Thyroid gland (tissue), 4 donors: ENCODE data around the gene BCDIN3D. TPM values are rescaled to one million over a fixed set of nuclear protein-coding genes. Genes with fewer than 3 reads are reported as not detected.

Experiments used
- DNase-seq, 2 donors: peaks; one replicate each; pipeline ENCODE4 v3.0.0-alpha.2; 2019
- H3K27ac ChIP-seq, 3 donors: fragments of 200-600 bp; sonication (generic); 1 replicate in 2 of 3; 2 replicates in 1 of 3; pipeline ENCODE4 v1.5.1; 2016 to 2019; ENCODE audit warnings: mild to moderate bottlenecking in 1 of 3, moderate library complexity in 1 of 3
- H3K27me3 ChIP-seq: fragments of 200-600 bp; sonication (generic); one replicate; pipeline ENCODE4 v1.5.1; 2019
- H3K36me3 ChIP-seq, 2 donors: fragments of 200-600 bp; sonication (generic); one replicate each; pipeline ENCODE4 v1.5.1; 2016 to 2019
- H3K4me1 ChIP-seq, 2 donors: fragments of 200-600 bp; sonication (generic); one replicate each; pipeline ENCODE4 v1.5.1; 2017 to 2019
- H3K4me3 ChIP-seq, 3 donors: fragments of 200-600 bp; sonication (generic); replicated peaks in 1 of 3; 1 replicate in 2 of 3; 2 replicates in 1 of 3; pipeline ENCODE4 v1.5.1; 2016; ENCODE audit warnings: mild to moderate bottlenecking in 1 of 3
- H3K9me3 ChIP-seq: fragments of 200-600 bp; sonication (generic); one replicate; pipeline ENCODE4 v1.5.1; 2017
- CTCF ChIP-seq, 6 experiments: fragments of 200-600 bp in 3 of 6; fragments of 450-650 bp in 3 of 6; sonication (generic) in 3 of 6; IDR thresholded peaks; one replicate each; pipeline ENCODE4 v1.5.1; 2016 to 2019; ENCODE audit warnings: antibody characterized with exemption in 6 of 6, mild to moderate bottlenecking in 2 of 6, inconsistent platforms in 1 of 6, moderate library complexity in 1 of 6
- POLR2A ChIP-seq, 2 donors: fragments of 450-650 bp; IDR thresholded peaks; one replicate each; pipeline ENCODE4 v1.6.1; 2017; ENCODE audit warnings: antibody characterized with exemption in 2 of 2, mild to moderate bottlenecking in 2 of 2, moderate library complexity in 1 of 2
- WGBS, 2 donors: methylation state at CpG; one replicate each; pipeline ENCODE4 v1.1.5; 2017; 5-methylcytosine and 5-hydroxymethylcytosine counted together
- intact Hi-C: fragments of 100-400 bp; cut with DNase I; formaldehyde crosslinking; loops from one replicate; pipeline ENCODE4 v1.15.1; 2023
- total RNA-seq, 4 donors: library from RNA; depleted of rRNA; stranded (reverse); fragments of >200 nt; gene quantifications; one replicate each; pipeline ENCODE4 v1.2.3, GENCODE V29; 2016

The BCDIN3D gene
- total RNA-seq, 4 donors from 2014 or later: 3.9 to 6.1 (median 4.1) TPM

GRCh38 chr12:49811961-49812401 lies 30.9 kb downstream of the BCDIN3D start:
- WGBS, 2 donors: 88 to 93% methylated on average over 4 of the region's 4 CpGs
- Histone ChIP-seq H3K4me1 (peaks cover 0 to 22% of the 10 kb centered on the region in 2 donors), H3K4me3 (no peak overlapping the region), H3K9me3 (no peaks in the 10 kb centered on the region), H3K27me3 (no peaks in the 10 kb centered on the region), H3K27ac (no peak overlapping the region), H3K36me3 (no peaks in the 10 kb centered on the region)
- DNase-seq: no peak
- intact Hi-C loops: no loop called here
- TF ChIP-seq POLR2A (IDR thresholded peaks at IDR 0.05) (no peak), CTCF (IDR thresholded peaks at IDR 0.05) (no peak)

- Histone ChIP-seq H3K27ac (no peak overlapping the region), H3K4me1 (peaks cover 0 to 22% of the 10 kb centered on the region in 2 donors)
- intact Hi-C loops: no loop called here
Measured at GRCh38 chr12:49811136-49811535, 31.8 kb downstream of the BCDIN3D start.

DNA sequence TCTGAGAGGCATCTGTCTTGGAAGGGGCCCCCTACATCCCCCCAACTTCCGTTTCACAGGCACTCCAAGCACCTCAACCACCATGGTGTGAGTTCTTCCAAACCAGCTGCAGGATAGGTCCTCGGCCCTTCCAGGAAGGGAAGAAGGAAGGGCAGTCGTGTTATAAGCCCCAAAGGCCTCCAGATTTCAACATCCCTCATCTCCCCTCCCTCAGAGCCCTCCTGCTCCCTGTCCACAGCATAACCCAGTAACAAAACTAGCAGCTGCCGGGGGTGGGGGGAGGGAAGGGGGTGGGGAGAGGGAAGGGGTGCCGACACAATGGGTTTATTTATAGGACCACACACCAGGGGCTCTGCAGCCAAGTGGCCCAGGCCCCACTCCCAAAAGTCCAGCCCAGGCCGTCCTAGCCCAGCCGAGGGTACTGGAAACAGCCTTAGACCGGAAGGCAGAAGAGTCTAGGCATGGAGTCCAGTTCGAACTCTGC lies 33.0 kb downstream of the BCDIN3D start:
- DNase-seq: no peak
- intact Hi-C loops: no loop called here
- no peaks in the 10 kb centered on the region for H3K27me3 ChIP-seq
- peaks cover 0 to 22% of the 10 kb centered on the region in 2 donors for H3K4me1 ChIP-seq
- no peak overlapping the region for H3K4me3 ChIP-seq
- H3K27ac ChIP-seq: peak overlapping the region in 1 of 3 donors; percentile 36
- 55 to 56% methylated on average over 8 to 9 of the region's 9 CpGs for WGBS, 2 donors
- TF ChIP-seq POLR2A (IDR thresholded peaks at IDR 0.05): no peak
- no peak for TF ChIP-seq CTCF (IDR thresholded peaks at IDR 0.05)
- H3K9me3 ChIP-seq: no peaks in the 10 kb centered on the region
- peaks cover 0 to 7% of the 10 kb centered on the region in 2 donors for H3K36me3 ChIP-seq

More at GRCh38 chr12:49811136-49811535, 31.8 kb downstream of the BCDIN3D start:
- H3K4me3 ChIP-seq: no peak overlapping the region
- TF ChIP-seq POLR2A (IDR thresholded peaks at IDR 0.05) (no peak), CTCF (IDR thresholded peaks at IDR 0.05) (no peak)
- DNase-seq: no peak
- 81% methylated on average over 5 of the region's 5 CpGs for WGBS, 2 donors
- no peaks in the 10 kb centered on the region for H3K27me3 ChIP-seq
- no peaks in the 10 kb centered on the region for H3K9me3 ChIP-seq
- H3K36me3 ChIP-seq: no peaks in the 10 kb centered on the region

DNA sequence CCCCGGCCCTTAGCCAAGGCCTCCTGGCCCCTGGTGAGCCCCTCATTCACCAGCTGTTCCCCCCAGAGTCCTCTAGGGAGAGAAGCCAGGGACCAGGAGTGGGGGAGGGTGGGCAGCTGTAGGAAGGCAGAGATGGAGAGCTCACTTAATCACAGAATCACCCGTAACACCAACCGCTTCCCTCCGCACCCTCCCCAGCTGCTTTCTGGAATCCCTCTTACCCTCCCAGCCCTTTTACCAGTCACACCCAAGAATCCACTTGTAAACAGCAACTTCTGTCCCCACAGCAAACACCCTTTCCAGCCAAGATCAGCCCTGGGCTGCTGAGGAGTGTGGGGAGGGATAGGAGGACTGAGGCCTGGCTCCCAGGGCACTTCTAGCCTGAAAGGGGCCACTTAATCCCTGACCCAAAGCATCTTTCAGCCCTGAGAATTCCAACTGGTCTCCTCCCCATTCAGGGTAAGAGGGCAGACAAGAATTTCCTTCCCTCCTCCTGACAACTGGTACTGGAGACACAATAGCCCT lies 33.5 kb downstream of the BCDIN3D start:
- 55 to 69% methylated on average over 4 of the region's 4 CpGs for WGBS, 2 donors
- no peak for DNase-seq
- no peaks in the 10 kb centered on the region for H3K27me3 ChIP-seq
- H3K4me3 ChIP-seq: no peak overlapping the region
- intact Hi-C loops: no loop called here
- peak overlapping the region in 2 of 3 donors; percentile 22 to 36 for H3K27ac ChIP-seq
- no peaks in the 10 kb centered on the region for H3K9me3 ChIP-seq
- no peak for TF ChIP-seq CTCF (IDR thresholded peaks at IDR 0.05)
- no peak for TF ChIP-seq POLR2A (IDR thresholded peaks at IDR 0.05)
- peaks cover 0 to 22% of the 10 kb centered on the region in 2 donors for H3K4me1 ChIP-seq
- peaks cover 4 to 12% of the 10 kb centered on the region in 2 donors for H3K36me3 ChIP-seq

DNA sequence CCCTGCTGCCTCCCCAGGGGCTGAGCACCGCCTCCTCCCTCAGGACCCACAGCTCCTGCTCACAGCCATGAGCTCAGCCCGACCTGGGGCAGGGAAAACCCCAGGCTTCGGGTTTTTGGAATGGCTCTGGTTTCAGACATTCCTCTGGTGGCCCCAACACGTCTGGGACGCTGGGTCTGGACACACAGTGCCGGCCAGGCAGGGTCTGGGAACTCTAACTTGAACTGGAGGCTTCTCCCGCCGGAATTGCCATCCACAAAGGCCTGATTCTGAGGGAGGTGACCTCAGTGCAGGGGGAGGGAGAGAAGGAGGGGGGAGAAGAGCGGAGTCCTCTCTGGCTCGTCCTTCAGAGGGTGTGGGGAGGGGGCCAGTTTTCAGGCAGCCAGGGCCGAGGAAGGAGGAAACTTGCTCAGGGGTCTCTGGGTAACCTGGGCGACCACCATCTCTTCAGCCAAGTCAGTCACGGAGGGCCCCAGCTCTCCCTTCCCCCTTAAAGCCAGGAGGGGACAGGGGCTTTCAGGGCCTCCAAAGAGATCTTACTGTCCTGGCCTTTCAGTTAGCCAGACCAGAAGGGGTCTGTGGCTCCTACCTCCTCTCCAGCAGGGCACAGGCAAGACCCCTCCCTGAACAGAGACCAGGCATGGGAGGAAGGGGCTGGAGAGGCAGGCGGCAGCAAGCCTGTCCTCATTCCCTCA lies 34.1 kb downstream of the BCDIN3D start:
- peaks cover 5 to 13% of the 10 kb centered on the region in 2 donors for H3K36me3 ChIP-seq
- peaks cover 0 to 22% of the 10 kb centered on the region in 2 donors for H3K4me1 ChIP-seq
- TF ChIP-seq CTCF (IDR thresholded peaks at IDR 0.05): no peak
- TF ChIP-seq POLR2A (IDR thresholded peaks at IDR 0.05): no peak
- H3K27me3 ChIP-seq: no peaks in the 10 kb centered on the region
- peak in 1 of 2 donors; percentile 11 for DNase-seq
- 65 to 81% methylated on average over 8 to 13 of the region's 14 CpGs for WGBS, 2 donors
- no peaks in the 10 kb centered on the region for H3K9me3 ChIP-seq
- no peak overlapping the region for H3K4me3 ChIP-seq
- peak overlapping the region in 2 of 3 donors; percentile 22 to 36 for H3K27ac ChIP-seq
- intact Hi-C loops: no loop called here
